WERI-Rb-1 (cell line): ENCODE data around the gene DHCR24.

Source experiments
- DNase-seq: peaks from one replicate; pipeline ENCODE4 v3.0.0-alpha.2; 2020
- H3K27ac ChIP-seq: fragments of 250-450 bp; sonication (Bioruptor Pico); 2 replicates; pipeline ENCODE4 v1.5.1; 2020; ENCODE audit warnings: mild to moderate bottlenecking, moderate library complexity
- H3K27me3 ChIP-seq: fragments of 250-450 bp; sonication (Bioruptor Pico); 2 replicates; pipeline ENCODE4 v1.5.1; 2021; ENCODE audit warnings: mild to moderate bottlenecking, low read depth, moderate library complexity; ENCODE audit not compliant: insufficient read depth, severe bottlenecking
- H3K36me3 ChIP-seq: fragments of 250-450 bp; sonication (Bioruptor Pico); 2 replicates; pipeline ENCODE4 v1.5.1; 2020; ENCODE audit warnings: mild to moderate bottlenecking, moderate library complexity
- H3K4me3 ChIP-seq: 2 replicates; pipeline ENCODE4 v1.5.1; 2011; ENCODE audit warnings: low read depth, mild to moderate bottlenecking, control low read depth, low read length
- H3K9me3 ChIP-seq: fragments of 250-450 bp; sonication (Bioruptor Pico); 2 replicates; pipeline ENCODE4 v1.5.1; 2021; ENCODE audit warnings: mild to moderate bottlenecking, moderate library complexity; ENCODE audit not compliant: severe bottlenecking
- CTCF ChIP-seq: IDR thresholded peaks from 2 replicates; pipeline ENCODE4 v1.5.1; 2011; ENCODE audit warnings: low read depth, mild to moderate bottlenecking, control low read depth, inconsistent platforms, low read length

DHCR24 gene

GRCh38 chr1:54879872-54880271, 7.1 kb downstream of the DHCR24 start:
- Histone ChIP-seq H3K27me3 (no peaks in the 10 kb centered on the region), H3K36me3 (peaks cover 57% of the 10 kb centered on the region), H3K4me3 (no peak overlapping the region), H3K27ac (no peak overlapping the region), H3K9me3 (no peaks in the 10 kb centered on the region)
- TF ChIP-seq CTCF = no peak
- DNase-seq = no peak

GRCh38 chr1:54876814-54877213, 10.2 kb downstream of the DHCR24 start:
- Histone ChIP-seq H3K4me3 (no peak overlapping the region), H3K9me3 (no peaks in the 10 kb centered on the region), H3K27me3 (no peaks in the 10 kb centered on the region), H3K36me3 (peaks cover 61% of the 10 kb centered on the region), H3K27ac (no peak overlapping the region)
- TF ChIP-seq CTCF = no peak
- DNase-seq = no peak

GRCh38 chr1:54875000-54875399, 12.0 kb downstream of the DHCR24 start:
- TF ChIP-seq CTCF = no peak
- H3K27ac ChIP-seq = no peak overlapping the region
- no peak overlapping the region for H3K4me3 ChIP-seq
- no peaks in the 10 kb centered on the region for H3K27me3 ChIP-seq
- H3K9me3 ChIP-seq = no peaks in the 10 kb centered on the region
- DNase-seq = no peak
- H3K36me3 ChIP-seq = peaks cover 61% of the 10 kb centered on the region

GRCh38 chr1:54874079-54874830, 12.7 kb downstream of the DHCR24 start:
- TF ChIP-seq CTCF = no peak
- H3K9me3 ChIP-seq = no peaks in the 10 kb centered on the region
- no peak overlapping the region for H3K27ac ChIP-seq
- DNase-seq = no peak
- no peaks in the 10 kb centered on the region for H3K27me3 ChIP-seq
- no peak overlapping the region for H3K4me3 ChIP-seq
- H3K36me3 ChIP-seq = peaks cover 59% of the 10 kb centered on the region

GRCh38 chr1:54872036-54872331, 15.0 kb downstream of the DHCR24 start:
- no peaks in the 10 kb centered on the region for H3K9me3 ChIP-seq
- H3K27me3 ChIP-seq = no peaks in the 10 kb centered on the region
- peaks cover 79% of the 10 kb centered on the region for H3K36me3 ChIP-seq
- TF ChIP-seq CTCF = no peak
- no peak overlapping the region for H3K4me3 ChIP-seq
- no peak for DNase-seq
- no peak overlapping the region for H3K27ac ChIP-seq
